Endothelial cell of umbilical vein (primary cell): Measurements from ENCODE around the gene CDK15. TPM values are rescaled to one million over a fixed set of nuclear protein-coding genes. Genes with fewer than 3 reads are reported as not detected.

Experiments
- BruUV-seq: library from RNA; stranded (reverse); fragments of 400-500 nt; replicated peaks from 2 replicates; lab custom pipeline; 2021; lab: Mats Ljungman, UMichigan
- CTCF ChIA-PET: fragments of 300-600, 350-600 bp; sonication (Branson Sonifier 250); formaldehyde crosslinking; loops from one replicate; lab custom pipeline; 2021; ENCODE audit warnings: antibody characterized with exemption, inconsistent platforms; lab: Charles Lee
- POLR2A ChIA-PET: fragments of 300-600, 350-600 bp; sonication (Branson Sonifier 250); formaldehyde crosslinking; loops from one replicate; lab custom pipeline; 2021; ENCODE audit warnings: antibody characterized with exemption, inconsistent platforms; lab: Charles Lee
- DNase-seq: peaks from one replicate; pipeline ENCODE4 v3.0.0-alpha.2; 2011; ENCODE audit warnings: low read depth, low spot score
- FAIRE-seq: peaks from 2 replicates; lab custom pipeline; 2011; peaks lifted over from hg19 to GRCh38; lab: Jason Lieb, UNC
- H2AFZ ChIP-seq: 2 replicates; pipeline ENCODE4 v1.6.0; 2012; ENCODE audit warnings: low read depth, low read length, control low read depth, inconsistent platforms
- H3K27ac ChIP-seq: 2 replicates; pipeline ENCODE4 v1.5.1; 2011; ENCODE audit warnings: low read depth, mild to moderate bottlenecking, control low read depth, low read length, moderate library complexity; ENCODE audit not compliant: insufficient read depth
- H3K27me3 ChIP-seq, 2 experiments: 2 replicates each; pipeline versions ENCODE4 v1.6.0 to v1.6.1; 2011; ENCODE audit warnings: low read length in 2 of 2, mixed read lengths in 1 of 2; ENCODE audit not compliant: control insufficient read depth in 2 of 2, insufficient read depth in 2 of 2
- H3K36me3 ChIP-seq, 2 experiments: 2 replicates in 1 of 2; 3 replicates in 1 of 2; pipeline ENCODE4 v1.5.1; 2011; ENCODE audit warnings: low read length in 2 of 2, mild to moderate bottlenecking in 1 of 2, moderate library complexity in 1 of 2; ENCODE audit not compliant: control insufficient read depth in 2 of 2, insufficient read depth in 2 of 2; ENCODE audit errors: extremely low read depth in 1 of 2
- H3K4me1 ChIP-seq: 3 replicates; pipeline ENCODE4 v1.5.1; 2011; ENCODE audit warnings: mild to moderate bottlenecking, low read length; ENCODE audit not compliant: control insufficient read depth, insufficient read depth; ENCODE audit errors: extremely low read depth
- H3K4me2 ChIP-seq: 2 replicates; pipeline ENCODE4 v1.6.1; 2011; ENCODE audit warnings: low read length, control low read depth, mixed read lengths; ENCODE audit not compliant: insufficient read depth
- H3K4me3 ChIP-seq, 3 experiments: fragments of 200-600 bp in 1 of 3; sonication (generic), shearing (Covaris generic) in 1 of 3; replicated peaks in 1 of 3; 2 replicates each; pipeline ENCODE4 v1.5.1; 2011 to 2016; ENCODE audit warnings: control low read depth in 3 of 3, low read length in 3 of 3, mild to moderate bottlenecking in 2 of 3, inconsistent platforms in 1 of 3, low read depth in 1 of 3, moderate library complexity in 1 of 3; ENCODE audit not compliant: insufficient read depth in 1 of 3
- H3K79me2 ChIP-seq: 2 replicates; pipeline ENCODE4 v1.6.0; 2012; ENCODE audit warnings: low read length, inconsistent platforms; ENCODE audit not compliant: control insufficient read depth, insufficient read depth
- H3K9ac ChIP-seq: replicated peaks from 2 replicates; pipeline ENCODE3; 2011; ENCODE audit warnings: low read length, control low read depth; ENCODE audit not compliant: insufficient read depth; ENCODE audit errors: extremely low read depth
- H3K9me1 ChIP-seq: replicated peaks from 3 replicates; pipeline ENCODE4 v1.6.0; 2011; ENCODE audit warnings: mild to moderate bottlenecking, low read length; ENCODE audit not compliant: control insufficient read depth, insufficient read depth; ENCODE audit errors: extremely low read depth
- H3K9me3 ChIP-seq: replicated peaks from 2 replicates; pipeline ENCODE4 v1.5.1; 2012; ENCODE audit warnings: low read length, inconsistent platforms; ENCODE audit not compliant: control insufficient read depth, insufficient read depth
- H4K20me1 ChIP-seq: replicated peaks from 2 replicates; pipeline ENCODE3; 2011; ENCODE audit warnings: mild to moderate bottlenecking, low read length; ENCODE audit not compliant: control insufficient read depth, insufficient read depth; ENCODE audit errors: extremely low read depth
- CTCF ChIP-seq, 2 donors: IDR thresholded peaks; 1 replicate in 1 of 2; 2 replicates in 1 of 2; pipeline ENCODE4 v1.5.1; 2011; ENCODE audit warnings: low read length in 2 of 2, mild to moderate bottlenecking in 2 of 2, moderate library complexity in 2 of 2, control low read depth in 1 of 2, inconsistent platforms in 1 of 2, low read depth in 1 of 2; ENCODE audit not compliant: insufficient read depth in 1 of 2; ENCODE audit errors: extremely low read depth in 1 of 2
- EZH2 ChIP-seq: IDR thresholded peaks from 2 replicates; pipeline ENCODE4 v1.6.1; 2012; ENCODE audit warnings: borderline replicate concordance, low read depth, mild to moderate bottlenecking, moderate library complexity, low read length, inconsistent platforms; ENCODE audit not compliant: severe bottlenecking
- FOS ChIP-seq: IDR thresholded peaks from 2 replicates; pipeline ENCODE4 v1.6.1; 2011; ENCODE audit warnings: mild to moderate bottlenecking, low read length, moderate library complexity, borderline replicate concordance; ENCODE audit not compliant: insufficient read depth
- GATA2 ChIP-seq: IDR thresholded peaks from 2 replicates; pipeline ENCODE4 v1.7.0; 2011; ENCODE audit warnings: low read depth, mild to moderate bottlenecking, moderate library complexity, mixed read lengths, low read length; ENCODE audit not compliant: insufficient read length, insufficient read depth
- JUN ChIP-seq: IDR thresholded peaks from 2 replicates; pipeline ENCODE4 v1.6.1; 2011; ENCODE audit warnings: borderline replicate concordance, low read depth; ENCODE audit not compliant: insufficient read length, insufficient read depth
- MAX ChIP-seq: IDR thresholded peaks from 2 replicates; pipeline ENCODE4 v1.6.1; 2011; ENCODE audit not compliant: insufficient read depth, insufficient read length
- MYC ChIP-seq: IDR thresholded peaks from one replicate; pipeline ENCODE4 v1.6.1; 2011; ENCODE audit warnings: mild to moderate bottlenecking, low read depth, low read length
- dilution Hi-C: fragments of 300-500 bp; cut with MboI; formaldehyde crosslinking; loops from one replicate; pipeline ENCODE4 v1.15.0; 2019; ENCODE audit warnings: low sequenced_read_pairs; ENCODE audit not compliant: extremely low pct_ligation_motif_present
- intact Hi-C: fragments of 100-400 bp; cut with micrococcal nuclease; formaldehyde crosslinking; loops from one replicate; pipeline ENCODE4 v1.10.0; 2022
- polyA plus RNA-seq, 4 experiments: library from polyadenylated mRNA; depleted of rRNA in 3 of 4; stranded (reverse) in 3 of 4; unstranded in 1 of 4; fragments of >200 nt; gene quantifications; 2 replicates each; pipeline versions ENCODE4 v1.2.1 to v1.2.3, GENCODE V29; 2011 to 2012; ENCODE audit warnings: missing spikeins in 1 of 4
- total RNA-seq: library from RNA; stranded (reverse); gene quantifications from 2 replicates; pipeline ENCODE4 v1.2.3, GENCODE V29; 2021

Gene CDK15
- total and polyA plus RNA-seq, 2 donors (not counting 3 experiments of a cell fraction or from before 2014, with no cell fraction given) = not detected

GRCh38 chr2:201839727-201840126 lies 33.4 kb downstream of the CDK15 start:
- intact Hi-C loops (no loop called here), dilution Hi-C loops (no loop called here)
- Histone ChIP-seq H3K27ac (no peak overlapping the region), H3K9ac (no peak overlapping the region), H3K79me2 (no peaks in the 10 kb centered on the region), H2AFZ (no peak overlapping the region), H3K27me3 (peaks cover 0 to 8% of the 10 kb centered on the region in 2 experiments), H3K9me3 (no peaks in the 10 kb centered on the region), H3K9me1 (no peaks in the 10 kb centered on the region), H4K20me1 (no peaks in the 10 kb centered on the region), H3K4me2 (no peak overlapping the region), H3K4me1 (no peaks in the 10 kb centered on the region), H3K4me3 (no peak overlapping the region), H3K36me3 (no peaks in the 10 kb centered on the region)
- DNase-seq (no peak), FAIRE-seq (no peak)
- ChIA-PET CTCF (no interaction called here), POLR2A (no interaction called here)
- TF ChIP-seq FOS = no peak
- TF ChIP-seq GATA2 = no peak
- TF ChIP-seq JUN = no peak
- TF ChIP-seq EZH2 = no peak
- TF ChIP-seq CTCF (IDR thresholded peaks at IDR 0.05; ENCODE audit: extremely low read depth in 1 of 2, insufficient read depth in 1 of 2, low read depth in 1 of 2, low read length in 2 of 2) = no peak
- no peak for TF ChIP-seq MYC
- TF ChIP-seq MAX = no peak
- BruUV-seq = no TSS peak
